Spleen (tissue), 11 donors: Measurements from ENCODE around the gene TSHR. TPM values are rescaled to one million over a fixed set of nuclear protein-coding genes. Genes with fewer than 3 reads are reported as not detected.

Source experiments
- DNase-seq: peaks from one replicate; pipeline ENCODE4 v3.0.0-alpha.2; 2020
- H3K27ac ChIP-seq, 8 donors: fragments of 200-600 bp; sonication (generic) in 7 of 8; 1 replicate in 4 of 8; 2 replicates in 4 of 8; pipeline versions ENCODE4 v1.5.0 to v1.8.0; 2016 to 2021; ENCODE audit warnings: inconsistent platforms in 4 of 8, mild to moderate bottlenecking in 4 of 8, moderate library complexity in 1 of 8
- H3K27me3 ChIP-seq, 7 donors: fragments of 200-600 bp; sonication (generic) in 6 of 7; replicated peaks in 1 of 7; 1 replicate in 4 of 7; 2 replicates in 3 of 7; pipeline versions ENCODE4 v1.5.0 to v1.8.0; 2016 to 2021; ENCODE audit warnings: inconsistent platforms in 3 of 7, mild to moderate bottlenecking in 1 of 7
- H3K36me3 ChIP-seq, 6 donors: fragments of 200-600 bp; sonication (generic) in 5 of 6; 1 replicate in 4 of 6; 2 replicates in 2 of 6; pipeline versions ENCODE4 v1.5.0 to v1.8.0; 2016 to 2021; ENCODE audit warnings: inconsistent platforms in 2 of 6
- H3K4me1 ChIP-seq, 6 donors: fragments of 200-600 bp; sonication (generic) in 5 of 6; 1 replicate in 3 of 6; 2 replicates in 3 of 6; pipeline versions ENCODE4 v1.5.0 to v1.8.0; 2016 to 2021; ENCODE audit warnings: inconsistent platforms in 3 of 6
- H3K4me3 ChIP-seq, 8 donors: fragments of 200-600 bp; sonication (generic) in 7 of 8; 1 replicate in 4 of 8; 2 replicates in 4 of 8; pipeline versions ENCODE4 v1.5.0 to v1.8.0; 2016 to 2021; ENCODE audit warnings: inconsistent platforms in 4 of 8, mild to moderate bottlenecking in 4 of 8, moderate library complexity in 2 of 8
- H3K9me3 ChIP-seq, 8 donors: fragments of 200-600 bp; sonication (generic) in 7 of 8; 1 replicate in 4 of 8; 2 replicates in 4 of 8; pipeline versions ENCODE4 v1.5.0 to v1.8.0; 2016 to 2021; ENCODE audit warnings: inconsistent platforms in 4 of 8
- CTCF ChIP-seq, 11 experiments: fragments of 200-600 bp in 7 of 11; fragments of 450-650 bp in 4 of 11; sonication (generic) in 4 of 11; IDR thresholded peaks in 8 of 11; conservative IDR thresholded peaks in 3 of 11; 1 replicate in 7 of 11; 2 replicates in 4 of 11; pipeline versions ENCODE4 v1.4.0 to v1.8.0; 2016 to 2021; ENCODE audit warnings: antibody characterized with exemption in 11 of 11, inconsistent platforms in 4 of 11, mild to moderate bottlenecking in 1 of 11
- POLR2A ChIP-seq, 3 donors: fragments of 450-650 bp; IDR thresholded peaks; one replicate each; pipeline ENCODE4 v1.5.1; 2017; ENCODE audit warnings: antibody characterized with exemption in 3 of 3, mild to moderate bottlenecking in 1 of 3
- POLR2AphosphoS5 ChIP-seq, 3 donors: sonication (generic); formaldehyde crosslinking; IDR thresholded peaks; one replicate each; pipeline ENCODE4 v1.5.1; 2017; ENCODE audit warnings: antibody characterized with exemption in 3 of 3
- WGBS, 5 donors: extraction: QIAGEN DNeasy Blood & Tissue Kit in 3 of 5; methylation state at CpG; one replicate each; pipeline versions ENCODE4 v1.1.5 to v1.1.7; 2013 to 2018; 5-methylcytosine and 5-hydroxymethylcytosine counted together
- intact Hi-C: fragments of 100-400 bp; cut with DNase I; formaldehyde crosslinking; loops from one replicate; pipeline ENCODE4 v1.15.0; 2023; ENCODE audit warnings: low total_unique reads
- polyA plus RNA-seq, 3 donors: library from polyadenylated mRNA; stranded (reverse); fragments of 200-250 nt; gene quantifications; one replicate each; pipeline ENCODE4 v1.2.1, GENCODE V29; 2013
- total RNA-seq, 7 donors: library from RNA; depleted of rRNA in 3 of 7; stranded (reverse); fragments of >200 nt in 3 of 7; fragmentation: NEBNext Ultra II Directional in 4 of 7; extraction: Animal tissue kit (Norgen Biotek cat#: 25700) in 4 of 7; gene quantifications; one replicate each; pipeline versions ENCODE4 v1.1.0 to v1.2.1, GENCODE V29; 2016 to 2021
- donor health status: healthy with polysubstance abuse.
- donor health status: DM: no; HTN: no; CAD: no; lungs with moderate emphysema.
- donor health status: DM: no; HTN: no; CAD: no.
- donor health status: Bipolar disorder and iron deficiency.
- donor health status: healthy.
- donor health status: DM: no; HTN: no; CAD: no.
- donor health status: DM: yes; HTN: yes; CAD: no.

The TSHR gene
- total and polyA plus RNA-seq, 10 donors = 0.22 to 3.1 (median 0.46) TPM; not detected in 1

- Histone ChIP-seq H3K27me3 (no peaks in the 10 kb centered on the region), H3K4me1 (no peaks in the 10 kb centered on the region), H3K4me3 (no peak overlapping the region), H3K27ac (no peak overlapping the region), H3K9me3 (no peaks in the 10 kb centered on the region), H3K36me3 (no peaks in the 10 kb centered on the region)
- intact Hi-C loops = no loop called here
- no peak for DNase-seq
- WGBS, 5 donors = 73 to 98% (median 74%) methylated on average over 1 of the region's 1 CpG
- no peak for TF ChIP-seq POLR2AphosphoS5 (IDR thresholded peaks at IDR 0.05)
- TF ChIP-seq POLR2A (IDR thresholded peaks at IDR 0.05) = no peak
- no peak for TF ChIP-seq CTCF (IDR thresholded peaks at IDR 0.05 in 8 of 11, conservative IDR thresholded peaks at IDR 0.05 in 3 of 11)
Measured at GRCh38 chr14:81091660-81092059, 136.2 kb downstream of the TSHR start.

GRCh38 chr14:81093651-81094050 is 138.2 kb downstream of the TSHR start:
- H3K27ac ChIP-seq = no peak overlapping the region
- no peak for TF ChIP-seq CTCF (IDR thresholded peaks at IDR 0.05 in 8 of 11, conservative IDR thresholded peaks at IDR 0.05 in 3 of 11)
- TF ChIP-seq POLR2A (IDR thresholded peaks at IDR 0.05) = no peak
- no peak for TF ChIP-seq POLR2AphosphoS5 (IDR thresholded peaks at IDR 0.05)
- no peaks in the 10 kb centered on the region for H3K36me3 ChIP-seq
- H3K4me1 ChIP-seq = no peaks in the 10 kb centered on the region
- no peak overlapping the region for H3K4me3 ChIP-seq
- no peaks in the 10 kb centered on the region for H3K9me3 ChIP-seq
- no peak for DNase-seq
- H3K27me3 ChIP-seq = no peaks in the 10 kb centered on the region
- 89 to 99% (median 97%) methylated on average over 2 of the region's 2 CpGs for WGBS, 5 donors
- intact Hi-C loops = no loop called here

- no peak for DNase-seq
- Histone ChIP-seq H3K27ac (no peak overlapping the region), H3K9me3 (no peaks in the 10 kb centered on the region), H3K27me3 (no peaks in the 10 kb centered on the region), H3K4me3 (no peak overlapping the region), H3K36me3 (no peaks in the 10 kb centered on the region), H3K4me1 (no peaks in the 10 kb centered on the region)
- TF ChIP-seq POLR2AphosphoS5 (IDR thresholded peaks at IDR 0.05) = no peak
- no peak for TF ChIP-seq CTCF (IDR thresholded peaks at IDR 0.05 in 8 of 11, conservative IDR thresholded peaks at IDR 0.05 in 3 of 11)
- no peak for TF ChIP-seq POLR2A (IDR thresholded peaks at IDR 0.05)
- intact Hi-C loops = no loop called here
- 86 to 97% (median 93%) methylated on average over 2 of the region's 2 CpGs for WGBS, 5 donors
Measured at GRCh38 chr14:81095539-81095938, 140.1 kb downstream of the TSHR start.

GRCh38 chr14:81096656-81097055 is 141.2 kb downstream of the TSHR start:
- TF ChIP-seq POLR2AphosphoS5 (IDR thresholded peaks at IDR 0.05) = no peak
- no peak for TF ChIP-seq POLR2A (IDR thresholded peaks at IDR 0.05)
- TF ChIP-seq CTCF (IDR thresholded peaks at IDR 0.05 in 8 of 11, conservative IDR thresholded peaks at IDR 0.05 in 3 of 11) = no peak
- no peaks in the 10 kb centered on the region for H3K27me3 ChIP-seq
- no peak overlapping the region for H3K27ac ChIP-seq

More at GRCh38 chr14:81096656-81097055, 141.2 kb downstream of the TSHR start:
- Histone ChIP-seq H3K4me3 (no peak overlapping the region), H3K4me1 (no peaks in the 10 kb centered on the region), H3K9me3 (no peaks in the 10 kb centered on the region), H3K36me3 (no peaks in the 10 kb centered on the region)
- WGBS, 5 donors = 74 to 94% (median 78%) methylated on average over 3 of the region's 3 CpGs
- no peak for DNase-seq
- intact Hi-C loops = no loop called here
